GM20431 (cell line): Measurements from ENCODE around the gene STXBP6.

Experiments used
- in situ Hi-C: fragments of 300-500 bp; cut with MseI, MboI; formaldehyde crosslinking; loops from one replicate; pipeline ENCODE4 v1.15.0; 2020; ENCODE audit warnings: low sequenced_read_pairs; ENCODE audit not compliant: unreplicated experiment

STXBP6 gene

GRCh38 chr14:24927809-24928208, 122.1 kb downstream of the STXBP6 start:
- in situ Hi-C loops, result no loop called here

- in situ Hi-C loops, result no loop called here
Measured at GRCh38 chr14:24925771-24926374, 124.1 kb downstream of the STXBP6 start.

GRCh38 chr14:24924544-24924943, 125.4 kb downstream of the STXBP6 start:
- in situ Hi-C loops, result no loop called here

GRCh38 chr14:24921903-24922302, 128.0 kb downstream of the STXBP6 start:
- in situ Hi-C loops, result no loop called here

GRCh38 chr14:24920265-24921075, 129.5 kb downstream of the STXBP6 start:
- in situ Hi-C loops, result no loop called here

- in situ Hi-C loops, result no loop called here
Measured at GRCh38 chr14:24918822-24919221, 131.1 kb downstream of the STXBP6 start.

- in situ Hi-C loops, result no loop called here
Measured at GRCh38 chr14:24915958-24916595, 133.9 kb downstream of the STXBP6 start.

GRCh38 chr14:24915403-24915921, 134.5 kb downstream of the STXBP6 start:
- in situ Hi-C loops, result no loop called here

GRCh38 chr14:24913746-24914145, 136.2 kb downstream of the STXBP6 start:
- in situ Hi-C loops, result no loop called here

- in situ Hi-C loops, result no loop called here
Measured at GRCh38 chr14:24913021-24913420, 136.9 kb downstream of the STXBP6 start.

GRCh38 chr14:24911324-24912109, 138.4 kb downstream of the STXBP6 start:
- in situ Hi-C loops, result no loop called here

- in situ Hi-C loops, result no loop called here
Measured at GRCh38 chr14:24910408-24910986, 139.4 kb downstream of the STXBP6 start.

GRCh38 chr14:24909523-24910302, 140.2 kb downstream of the STXBP6 start:
- in situ Hi-C loops, result no loop called here

GRCh38 chr14:24908592-24909236, 141.2 kb downstream of the STXBP6 start:
- in situ Hi-C loops, result no loop called here

- in situ Hi-C loops, result no loop called here
Measured at GRCh38 chr14:24904533-24904932, 145.4 kb downstream of the STXBP6 start.

GRCh38 chr14:24903337-24903736, 146.6 kb downstream of the STXBP6 start:
- in situ Hi-C loops, result no loop called here

GRCh38 chr14:24900269-24901100, 149.5 kb downstream of the STXBP6 start:
- in situ Hi-C loops, result no loop called here

- in situ Hi-C loops, result no loop called here
Measured at GRCh38 chr14:24897793-24898192, 152.2 kb downstream of the STXBP6 start.
